Uterus (tissue), 4 donors: ENCODE data around the gene ATP6AP2. TPM values are rescaled to one million over a fixed set of nuclear protein-coding genes. Genes with fewer than 3 reads are reported as not detected.
A peak's percentile ranks its signal among the peaks of the same experiment; 100 is the strongest.

Experiments used
- DNase-seq, 2 donors: peaks; one replicate each; pipeline ENCODE4 v3.0.0-alpha.2; 2019 to 2020
- H3K27ac ChIP-seq, 2 donors: fragments of 200-600 bp; sonication (generic); 1 replicate in 1 of 2; 2 replicates in 1 of 2; pipeline ENCODE4 v1.5.1; 2016 to 2018
- H3K27me3 ChIP-seq, 2 donors: fragments of 200-600 bp; sonication (generic); one replicate each; pipeline ENCODE4 v1.5.1; 2018 to 2019; ENCODE audit warnings: control low read depth in 1 of 2
- H3K36me3 ChIP-seq, 2 donors: fragments of 200-600 bp; sonication (generic); one replicate each; pipeline ENCODE4 v1.5.1; 2019; ENCODE audit warnings: control low read depth in 1 of 2
- H3K4me1 ChIP-seq, 2 donors: fragments of 200-600 bp; sonication (generic); one replicate each; pipeline ENCODE4 v1.5.1; 2018 to 2019; ENCODE audit warnings: control low read depth in 1 of 2
- H3K4me3 ChIP-seq, 2 donors: fragments of 200-600 bp; sonication (generic); 1 replicate in 1 of 2; 2 replicates in 1 of 2; pipeline ENCODE4 v1.5.1; 2018 to 2019; ENCODE audit warnings: mild to moderate bottlenecking in 1 of 2
- H3K9me3 ChIP-seq, 2 donors: fragments of 200-600 bp; sonication (generic); one replicate each; pipeline ENCODE4 v1.5.1; 2019; ENCODE audit warnings: control low read depth in 1 of 2
- CTCF ChIP-seq, 4 experiments: fragments of 200-600 bp in 2 of 4; fragments of 450-650 bp in 2 of 4; sonication (generic) in 2 of 4; IDR thresholded peaks; one replicate each; pipeline ENCODE4 v1.5.1; 2016 to 2019; ENCODE audit warnings: antibody characterized with exemption in 4 of 4, mild to moderate bottlenecking in 2 of 4, moderate library complexity in 1 of 4
- POLR2A ChIP-seq, 2 donors: fragments of 450-650 bp; IDR thresholded peaks; one replicate each; pipeline ENCODE4 v1.6.1; 2016; ENCODE audit warnings: antibody characterized with exemption in 2 of 2, mild to moderate bottlenecking in 1 of 2, moderate library complexity in 1 of 2
- intact Hi-C: fragments of 100-400 bp; cut with DNase I; formaldehyde crosslinking; loops from one replicate; pipeline ENCODE4 v1.15.1; 2023; ENCODE audit warnings: low total_unique reads
- total RNA-seq, 4 donors: library from RNA; depleted of rRNA in 3 of 4; stranded (reverse); fragments of >200 nt in 3 of 4; gene quantifications; one replicate each; pipeline versions ENCODE4 v1.1.0 to v1.2.4, GENCODE V29; 2014 to 2023
- donor health status: DM: yes; HTN: yes; CAD: no.

The ATP6AP2 gene
- total RNA-seq, result 100 to 1,000 TPM in 1 of 4 donors, 10 to 100 TPM in 3; 66.8 to 130 (median 94.5) TPM

GRCh38 chrX:40580537-40581335 is at the start of gene ATP6AP2:
Gene ATP6AP2, plus strand, starts transcription at chrX:40580970. Its CDS starts 96 bp downstream, at chrX:40581066.
- H3K27ac ChIP-seq, result peak within 1 kb of the TSS; percentile 73 to 83
- peak; percentile 87 to 91 for DNase-seq
- no peaks in the 10 kb centered on the region for H3K27me3 ChIP-seq
- TF ChIP-seq CTCF (IDR thresholded peaks at IDR 0.05) (no peak), POLR2A (IDR thresholded peaks at IDR 0.05) (peak; percentile 66 to 74)
- H3K9me3 ChIP-seq, result no peaks in the 10 kb centered on the region
- no peaks in the 10 kb centered on the region for H3K36me3 ChIP-seq
- intact Hi-C loops, result no loop called here
- peak within 1 kb of the TSS; percentile 39 to 60 for H3K4me3 ChIP-seq
- no peaks in the 10 kb centered on the region for H3K4me1 ChIP-seq

- TF ChIP-seq POLR2A (IDR thresholded peaks at IDR 0.05), result no peak
- no peak for TF ChIP-seq CTCF (IDR thresholded peaks at IDR 0.05)
- no peaks in the 10 kb centered on the region for H3K9me3 ChIP-seq
- H3K27ac ChIP-seq, result peak overlapping the region; percentile 63 to 65
- no peaks in the 10 kb centered on the region for H3K36me3 ChIP-seq
- peak in 1 of 2 donors; percentile 51 for DNase-seq
- intact Hi-C loops, result no loop called here
- no peaks in the 10 kb centered on the region for H3K4me1 ChIP-seq
- H3K4me3 ChIP-seq, result no peak overlapping the region
- H3K27me3 ChIP-seq, result no peaks in the 10 kb centered on the region
Observed at GRCh38 chrX:40531056-40531826, 49.5 kb upstream of the ATP6AP2 start.

- Histone ChIP-seq H3K4me3 (no peak overlapping the region), H3K9me3 (no peaks in the 10 kb centered on the region)
Observed at GRCh38 chrX:40537310-40537709, 43.5 kb upstream of the ATP6AP2 start.

GRCh38 chrX:40538406-40538805 is 42.4 kb upstream of the ATP6AP2 start:
- Histone ChIP-seq H3K36me3 (no peaks in the 10 kb centered on the region), H3K4me1 (no peaks in the 10 kb centered on the region), H3K27ac (peak overlapping the region in 1 of 2 donors; percentile 67), H3K9me3 (no peaks in the 10 kb centered on the region), H3K4me3 (no peak overlapping the region), H3K27me3 (no peaks in the 10 kb centered on the region)
- peak in 1 of 2 donors; percentile 56 for DNase-seq
- TF ChIP-seq CTCF (IDR thresholded peaks at IDR 0.05) (no peak), POLR2A (IDR thresholded peaks at IDR 0.05) (no peak)
- intact Hi-C loops, result no loop called here

More at GRCh38 chrX:40537310-40537709, 43.5 kb upstream of the ATP6AP2 start:
- intact Hi-C loops, result no loop called here
- Histone ChIP-seq H3K36me3 (no peaks in the 10 kb centered on the region), H3K27me3 (no peaks in the 10 kb centered on the region), H3K4me1 (no peaks in the 10 kb centered on the region), H3K27ac (peak overlapping the region in 1 of 2 donors; percentile 67)
- TF ChIP-seq CTCF (IDR thresholded peaks at IDR 0.05) (no peak), POLR2A (IDR thresholded peaks at IDR 0.05) (no peak)
- DNase-seq, result no peak
